Hematopoietic multipotent progenitor cell treated with erythropoietin and hydrocortisone succinate and interleukin-3 and kit ligand, for 15 days (in vitro differentiated cells): Measurements from ENCODE around the gene PSTPIP2.
"Not testable (repeated sequence)": the region's sequence is repeated elsewhere in the genome, so short reads cannot be mapped to it uniquely, and the experiment has no call there.

Experiments
- DNase-seq: peaks from one replicate; pipeline ENCODE4 v3.0.0-alpha.2; 2015; ENCODE audit warnings: low spot score

PSTPIP2 gene, protein sequence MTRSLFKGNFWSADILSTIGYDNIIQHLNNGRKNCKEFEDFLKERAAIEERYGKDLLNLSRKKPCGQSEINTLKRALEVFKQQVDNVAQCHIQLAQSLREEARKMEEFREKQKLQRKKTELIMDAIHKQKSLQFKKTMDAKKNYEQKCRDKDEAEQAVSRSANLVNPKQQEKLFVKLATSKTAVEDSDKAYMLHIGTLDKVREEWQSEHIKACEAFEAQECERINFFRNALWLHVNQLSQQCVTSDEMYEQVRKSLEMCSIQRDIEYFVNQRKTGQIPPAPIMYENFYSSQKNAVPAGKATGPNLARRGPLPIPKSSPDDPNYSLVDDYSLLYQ

DNA sequence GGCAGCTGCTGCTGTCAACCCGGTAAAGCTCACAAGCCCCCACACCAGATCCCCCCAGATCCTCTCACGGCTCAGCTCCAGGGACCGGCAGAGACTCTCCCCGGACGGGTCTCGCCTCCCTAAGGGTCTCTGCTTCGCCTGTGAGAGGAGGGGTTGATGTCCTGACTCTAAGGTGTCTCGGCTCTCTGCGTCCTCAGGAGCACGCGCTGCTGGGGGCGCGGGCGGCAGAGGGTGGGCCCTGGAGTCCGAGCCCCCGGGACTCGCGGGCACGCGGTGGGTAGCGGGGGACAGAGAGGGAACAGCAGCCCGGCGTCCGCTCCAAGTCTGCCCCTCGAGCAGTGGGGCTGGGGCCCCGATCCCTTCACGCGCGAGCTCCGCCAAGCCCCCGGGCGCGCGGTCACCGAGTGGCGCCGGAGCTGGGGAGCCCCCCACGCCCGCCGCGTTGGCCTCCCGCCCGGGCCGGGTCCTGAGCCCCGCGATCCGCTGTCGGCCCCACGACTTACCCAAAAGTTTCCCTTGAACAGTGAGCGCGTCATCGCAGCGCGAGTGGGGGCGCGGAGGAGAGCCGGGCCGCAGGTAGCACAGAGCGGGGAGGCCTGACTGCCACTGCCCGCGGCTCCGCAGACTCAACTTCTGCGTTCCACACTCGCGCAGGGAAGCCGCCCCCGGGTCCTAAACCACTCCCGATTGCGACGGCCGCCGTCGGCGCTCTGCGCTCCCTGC, at the start of gene PSTPIP2:
Gene PSTPIP2 (minus strand): TSS at position 608 of the 723 bp plus-strand sequence. CDS start 72 bp downstream, at position 536.
- DNase-seq = peak; percentile 68

DNA sequence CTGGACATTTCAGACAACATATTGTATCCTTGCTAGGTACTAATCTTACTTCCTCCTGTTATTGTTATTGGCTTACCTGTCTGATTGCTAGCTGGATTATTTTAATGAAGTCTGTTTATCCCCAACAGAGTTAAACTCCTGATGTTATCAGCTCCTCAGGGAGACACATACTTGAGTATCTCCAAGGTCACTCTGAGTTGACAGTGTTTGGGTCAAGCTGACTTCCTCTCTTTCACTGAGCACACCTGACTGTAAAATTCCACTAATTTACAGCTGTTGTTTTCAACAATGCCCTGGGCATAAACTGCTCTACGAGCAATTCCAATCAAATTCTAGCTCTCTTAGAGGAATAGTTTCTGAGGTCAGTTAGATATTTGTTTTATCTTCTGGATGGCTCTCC, 41.7 kb upstream of the PSTPIP2 start:
- no peak for DNase-seq

DNA sequence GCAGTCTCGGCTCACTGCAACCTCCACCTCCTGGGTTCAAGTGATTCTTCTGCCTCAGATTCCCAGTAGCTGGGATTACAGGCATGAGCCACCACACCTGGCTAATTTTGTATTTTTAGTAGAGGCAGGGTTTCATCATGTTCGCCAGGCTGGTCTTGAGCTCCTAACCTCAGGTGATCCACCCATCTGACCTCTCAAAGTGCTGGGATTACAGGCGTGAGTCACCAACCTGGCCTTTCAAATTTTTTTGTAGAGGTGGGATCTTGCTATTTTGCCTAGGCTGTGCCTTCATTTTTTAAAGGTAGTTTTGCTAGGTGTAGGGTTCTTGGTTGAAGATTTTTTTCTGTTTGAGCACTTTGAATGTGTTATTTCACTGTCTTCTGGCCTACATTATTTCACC, 38.3 kb upstream of the PSTPIP2 start:
- no peak for DNase-seq

DNA sequence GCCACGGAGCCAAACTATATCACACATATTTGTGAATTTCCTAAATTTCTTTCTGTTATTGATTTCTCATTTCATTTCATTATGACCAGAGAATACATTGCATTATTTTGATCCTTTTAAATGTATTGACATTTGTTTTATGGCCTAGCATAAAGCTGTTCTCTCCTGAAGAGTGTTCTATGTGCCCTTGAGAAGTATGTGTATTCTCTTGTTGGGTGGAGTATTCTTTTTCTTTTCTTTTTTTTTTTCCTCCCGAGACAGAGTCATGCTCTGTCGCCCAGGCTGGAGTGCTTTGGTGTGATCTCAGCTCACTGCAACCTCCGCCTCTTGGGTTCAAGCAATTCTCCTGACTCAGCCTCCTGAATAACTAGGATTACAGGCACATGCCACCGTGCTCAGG, 37.3 kb upstream of the PSTPIP2 start:
- no peak for DNase-seq

GRCh38 chr18:46104128-46104911, 32.3 kb upstream of the PSTPIP2 start, which contains the start of gene HAUS1:
Gene HAUS1 (plus strand): TSS chr18:46104385. CDS start chr18:46104412, 27 bp downstream.
- peak; percentile 86 for DNase-seq

DNA sequence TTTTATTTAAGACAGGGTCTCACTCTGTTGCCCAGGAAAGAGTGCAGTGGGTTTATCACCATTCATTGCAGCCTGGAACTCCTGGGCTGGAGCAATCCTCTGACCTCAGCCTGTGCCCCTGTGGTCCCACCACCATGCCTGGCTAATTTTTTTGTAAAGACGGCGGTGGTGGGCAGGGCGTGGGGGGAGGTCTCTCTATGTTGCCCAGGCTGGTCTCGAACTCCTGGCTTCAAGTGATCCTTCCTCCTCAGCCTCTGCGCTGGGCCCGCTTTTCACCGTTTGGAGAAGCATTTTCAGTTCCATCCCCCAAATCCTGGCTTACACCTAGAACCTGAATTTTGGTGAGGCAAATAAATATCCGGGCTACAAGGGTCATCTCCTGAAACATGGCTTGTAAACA, 27.4 kb upstream of the PSTPIP2 start:
- DNase-seq = no peak

DNA sequence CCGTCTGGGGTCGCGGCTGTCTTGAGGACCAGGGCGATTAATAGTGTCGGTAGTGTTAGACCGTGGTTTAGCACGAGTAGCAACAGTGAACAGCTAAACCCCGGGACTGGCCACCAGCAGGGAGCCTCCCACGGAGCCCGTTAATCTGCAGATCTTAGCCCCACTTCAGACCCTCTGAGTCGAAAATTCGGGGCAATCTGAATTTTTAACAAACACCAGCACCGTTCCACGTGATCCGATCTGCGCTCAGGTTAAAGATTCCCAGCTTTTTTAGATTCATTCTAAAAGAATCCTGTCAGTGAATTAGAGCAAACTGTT, 26.5 kb upstream of the PSTPIP2 start:
- no peak for DNase-seq

DNA sequence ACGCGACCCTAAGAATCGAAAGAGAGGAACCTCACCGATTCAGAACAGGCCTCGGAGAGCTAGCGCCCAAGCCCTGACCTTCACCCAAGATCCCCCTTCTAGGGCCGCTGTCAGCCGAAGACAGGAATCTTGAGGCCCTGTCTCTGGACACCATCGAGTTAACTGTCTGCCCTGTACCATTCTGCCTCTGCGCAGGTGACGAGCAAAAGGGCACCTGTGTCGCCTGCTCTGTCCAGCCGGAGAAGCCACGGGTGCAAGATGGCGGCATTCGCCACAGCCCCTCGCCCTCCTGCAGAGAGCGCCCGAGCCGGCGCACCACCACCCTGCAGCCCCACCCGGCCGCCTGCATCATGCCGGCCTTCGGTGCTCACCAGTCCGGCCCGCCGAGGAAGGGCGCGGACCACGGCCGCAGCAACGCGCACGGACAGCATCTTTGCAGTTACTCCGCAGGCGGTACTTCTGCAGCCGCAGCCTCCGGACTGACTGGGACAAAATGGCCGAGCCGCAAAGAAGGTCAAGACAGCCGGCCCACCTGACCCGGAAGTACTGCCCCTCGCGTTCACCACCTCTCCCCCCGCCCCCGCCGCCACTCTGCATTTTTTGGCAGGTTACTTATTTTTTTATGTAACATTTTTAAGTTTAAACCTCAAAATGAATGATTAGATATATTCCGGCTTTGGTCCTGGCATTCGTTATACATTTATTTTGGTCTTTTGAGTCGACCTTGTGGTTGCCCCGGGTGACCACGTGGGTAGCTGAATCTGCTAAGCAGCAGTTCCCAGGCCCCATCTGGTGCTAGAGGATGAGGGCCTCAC, 25.9 kb upstream of the PSTPIP2 start, which contains the start of gene ATP5F1A:
Gene ATP5F1A (minus strand): TSS at position 496 of the 815 bp plus-strand sequence. CDS start 65 bp downstream, at position 431.
- DNase-seq = peak; percentile 82

- peak; percentile 20 for DNase-seq
These were observed 25.4 kb upstream of the PSTPIP2 start for GRCh38 chr18:46097431-46097800.

GRCh38 chr18:46096651-46097300, 24.7 kb upstream of the PSTPIP2 start:
- no peak for DNase-seq

- DNase-seq = no peak
These were observed 23.5 kb upstream of the PSTPIP2 start for GRCh38 chr18:46095532-46095931.

GRCh38 chr18:46088501-46088900, 16.4 kb upstream of the PSTPIP2 start:
- DNase-seq = not testable (repeated sequence)

DNA sequence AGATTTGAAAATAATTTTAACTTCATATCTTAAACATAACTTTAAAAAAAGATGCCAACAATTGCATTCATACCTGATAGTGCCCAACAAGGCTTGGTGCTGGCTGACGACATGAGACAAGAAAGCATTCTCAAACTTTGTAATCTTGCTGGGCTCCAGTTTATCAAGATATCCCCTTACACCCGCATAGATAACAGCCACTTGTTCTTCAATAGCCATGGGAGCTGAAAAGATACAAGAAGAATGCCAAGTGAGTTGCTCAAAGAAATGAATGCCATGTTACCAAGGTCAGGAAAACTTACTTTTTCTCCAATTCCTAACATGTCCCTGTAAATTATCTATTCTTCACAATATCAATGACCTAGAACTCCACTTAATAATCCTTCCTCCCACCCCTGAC, 12.4 kb upstream of the PSTPIP2 start:
- DNase-seq = no peak

DNA sequence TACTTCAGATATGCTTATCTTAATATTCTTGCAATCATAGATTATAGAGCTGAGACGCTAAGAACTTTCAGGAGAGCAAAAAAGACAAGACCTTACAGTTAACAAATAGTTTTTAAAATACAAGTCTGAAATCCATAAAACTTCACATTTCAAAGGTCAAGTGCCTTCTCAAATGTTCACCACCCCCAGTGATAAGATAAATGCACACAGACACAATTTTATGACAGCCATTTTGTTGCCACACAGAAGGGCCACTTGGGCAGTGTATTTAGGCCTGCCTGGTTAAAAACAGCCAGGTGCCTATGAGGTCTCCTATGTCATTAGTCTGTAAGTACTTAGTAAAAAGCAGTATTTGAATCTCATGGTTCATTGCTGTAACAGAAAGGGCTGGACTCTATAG, 8.1 kb upstream of the PSTPIP2 start:
- DNase-seq = no peak

- DNase-seq = no peak
These were observed 7.3 kb upstream of the PSTPIP2 start for GRCh38 chr18:46079336-46079735.

DNA sequence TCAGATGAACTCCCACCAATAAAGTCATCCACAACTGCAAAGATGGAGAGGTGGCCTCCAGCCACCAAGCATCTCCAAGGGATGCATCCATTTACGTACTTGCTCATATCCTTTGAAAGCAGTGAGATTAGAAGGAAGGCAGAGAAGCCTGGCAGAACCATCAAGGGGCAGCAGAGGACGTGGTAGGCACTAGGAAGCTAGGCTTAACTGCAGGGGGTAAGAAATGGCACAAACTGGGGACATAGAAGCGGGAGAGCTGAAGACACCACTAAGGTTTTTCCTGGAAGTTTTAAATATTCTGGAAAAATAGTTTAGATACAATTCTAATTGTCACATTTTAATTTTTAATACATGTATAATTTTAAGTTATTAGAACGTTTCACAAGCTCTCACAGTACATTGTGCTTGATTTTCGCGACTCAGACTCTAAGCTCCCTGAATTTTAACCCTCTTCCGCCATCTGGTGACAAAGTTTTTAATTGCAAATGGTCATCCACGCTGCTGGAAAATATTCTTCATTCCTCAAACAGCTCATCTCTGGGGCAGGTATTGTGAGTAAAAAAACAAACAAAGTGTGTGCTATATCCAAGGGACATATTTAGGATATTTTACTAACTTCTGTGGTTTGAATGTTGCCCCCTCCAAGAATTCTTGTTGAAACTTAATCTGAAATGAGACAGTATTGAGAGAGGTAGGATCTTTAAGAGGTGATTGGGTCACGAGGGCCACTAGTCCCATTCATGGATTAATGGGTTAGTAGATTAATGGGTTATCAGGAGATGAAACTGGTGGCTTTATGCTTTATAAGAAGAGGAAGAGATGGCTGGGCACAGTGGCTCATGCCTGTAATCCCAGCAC, 1.6 kb upstream of the PSTPIP2 start:
- peak; percentile 85 for DNase-seq

- no peak for DNase-seq
These were observed 899 bp upstream of the PSTPIP2 start for GRCh38 chr18:46072959-46073358.

- DNase-seq = no peak
These were observed 362 bp upstream of the PSTPIP2 start for GRCh38 chr18:46072376-46072867.

DNA sequence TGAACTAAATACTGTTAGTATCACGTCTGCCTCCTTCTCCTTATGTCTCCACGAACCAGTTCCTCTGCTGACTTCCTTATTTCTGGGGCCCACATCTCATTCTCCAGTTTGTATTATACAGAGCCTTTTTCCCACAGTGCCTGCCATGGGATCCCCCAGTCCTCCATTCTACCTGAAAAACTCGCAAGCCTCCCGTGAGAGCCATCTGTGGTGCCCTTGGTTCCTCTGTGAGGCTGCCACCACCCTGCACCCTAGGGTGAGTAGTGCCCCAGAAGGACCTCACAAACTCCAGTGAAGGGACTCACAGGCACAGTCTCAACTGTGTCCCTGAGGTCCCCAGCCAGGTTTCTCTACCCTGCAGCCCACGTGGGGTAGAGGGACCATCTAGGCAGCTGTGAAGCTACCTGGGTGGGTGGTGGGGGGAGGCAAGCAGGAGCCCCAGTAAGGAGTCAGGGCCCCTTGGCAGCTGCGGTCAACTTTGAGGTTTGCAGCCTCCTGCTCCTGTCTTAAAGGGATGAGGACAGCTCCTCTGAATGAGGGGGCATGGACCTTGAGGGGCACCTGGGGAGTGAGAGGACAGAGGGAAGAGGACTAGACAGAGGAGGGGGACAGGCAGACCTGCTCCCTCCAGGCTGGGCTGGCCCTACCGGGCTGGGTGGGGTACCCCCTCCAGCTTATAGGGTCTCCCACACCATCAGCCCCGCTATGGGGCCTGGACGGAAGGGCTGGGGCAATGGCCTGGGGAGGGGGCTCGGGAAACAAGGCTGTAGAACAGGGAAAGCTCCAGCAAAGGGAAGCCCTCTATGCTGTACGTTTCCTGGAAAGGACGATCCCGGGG, 1.0 kb downstream of the PSTPIP2 start:
- peak; percentile 35 for DNase-seq
